ENCODE data around the gene C20orf173.

- no peak for TF ChIP-seq CTCF (IDR thresholded peaks at IDR 0.05; ENCODE audit: insufficient read depth, low read depth, low read length)
- no peak for TF ChIP-seq EZH2 (IDR thresholded peaks at IDR 0.05; ENCODE audit: insufficient read depth, low read length)
Observed at GRCh38 chr20:35571555-35571954, 42.1 kb upstream of the C20orf173 start.

All from astrocyte (in vitro differentiated cells and primary cell).